Trophoblast cell (in vitro differentiated cells and primary cell): Measurements from ENCODE around the gene SVEP1.
"Not testable (repeated sequence)": the region's sequence is repeated elsewhere in the genome, so short reads cannot be mapped to it uniquely, and the experiment has no call there.

ENCODE experiments used
- DNase-seq, 2 donors: peaks; one replicate each; pipeline ENCODE4 v3.0.0-alpha.2; 2016
- H2AFZ ChIP-seq: 2 replicates; pipeline ENCODE4 v1.6.1; 2013; ENCODE audit warnings: low read length, moderate library complexity, mild to moderate bottlenecking; ENCODE audit not compliant: insufficient read depth, poor library complexity
- H2AK5ac ChIP-seq: 2 replicates; pipeline ENCODE4 v1.6.1; 2013; ENCODE audit warnings: mild to moderate bottlenecking, low read length
- H2BK120ac ChIP-seq: 2 replicates; pipeline ENCODE4 v1.6.1; 2013; ENCODE audit warnings: low read length, mild to moderate bottlenecking, moderate library complexity; ENCODE audit not compliant: insufficient read depth, poor library complexity
- H2BK12ac ChIP-seq: 2 replicates; pipeline ENCODE4 v1.6.1; 2013; ENCODE audit warnings: mild to moderate bottlenecking, low read length, moderate library complexity
- H2BK5ac ChIP-seq: 2 replicates; pipeline ENCODE4 v1.6.1; 2013; ENCODE audit warnings: low read length, low read depth, moderate library complexity, mild to moderate bottlenecking; ENCODE audit not compliant: poor library complexity
- H3K14ac ChIP-seq: 2 replicates; pipeline ENCODE4 v1.6.1; 2013; ENCODE audit warnings: mild to moderate bottlenecking, low read length
- H3K18ac ChIP-seq: 2 replicates; pipeline ENCODE4 v1.6.1; 2013; ENCODE audit warnings: mild to moderate bottlenecking, low read length
- H3K23ac ChIP-seq: 2 replicates; pipeline ENCODE4 v1.6.1; 2013; ENCODE audit warnings: low read length
- H3K27ac ChIP-seq: 2 replicates; pipeline ENCODE4 v1.5.1; 2013; ENCODE audit warnings: low read depth, mild to moderate bottlenecking, inconsistent platforms, low read length, moderate library complexity
- H3K27me3 ChIP-seq: 2 replicates; pipeline ENCODE4 v1.6.1; 2013; ENCODE audit warnings: inconsistent platforms, mild to moderate bottlenecking, low read length, moderate library complexity; ENCODE audit not compliant: insufficient read depth
- H3K36me3 ChIP-seq, 2 experiments: 1 replicate in 1 of 2; 2 replicates in 1 of 2; pipeline ENCODE4 v1.6.1; 2013; ENCODE audit warnings: low read length in 2 of 2, mild to moderate bottlenecking in 2 of 2, moderate library complexity in 1 of 2; ENCODE audit not compliant: insufficient read depth in 2 of 2, control insufficient read depth in 1 of 2
- H3K4ac ChIP-seq: 2 replicates; pipeline ENCODE4 v1.6.1; 2013; ENCODE audit warnings: low read depth, mild to moderate bottlenecking, low read length, moderate library complexity
- H3K4me1 ChIP-seq, 2 experiments: 1 replicate in 1 of 2; 2 replicates in 1 of 2; pipeline ENCODE4 v1.6.1; 2013; ENCODE audit warnings: low read length in 2 of 2, mild to moderate bottlenecking in 2 of 2, moderate library complexity in 1 of 2; ENCODE audit not compliant: insufficient read depth in 2 of 2, control insufficient read depth in 1 of 2
- H3K4me2 ChIP-seq: 2 replicates; pipeline ENCODE4 v1.6.1; 2013; ENCODE audit warnings: inconsistent platforms, mild to moderate bottlenecking, low read length, moderate library complexity
- H3K4me3 ChIP-seq: 2 replicates; pipeline ENCODE4 v1.5.1; 2013; ENCODE audit warnings: mild to moderate bottlenecking, low read depth, low read length, inconsistent platforms
- H3K79me1 ChIP-seq: one replicate; pipeline ENCODE4 v1.6.1; 2013; ENCODE audit warnings: low read length
- H3K79me2 ChIP-seq: 2 replicates; pipeline ENCODE4 v1.6.1; 2013; ENCODE audit warnings: low read length, mild to moderate bottlenecking; ENCODE audit not compliant: control insufficient read depth, insufficient read depth, poor library complexity
- H3K9ac ChIP-seq: 2 replicates; pipeline ENCODE4 v1.6.1; 2013; ENCODE audit warnings: mild to moderate bottlenecking, low read length
- H3K9me3 ChIP-seq: 2 replicates; pipeline ENCODE4 v1.6.1; 2013; ENCODE audit warnings: low read depth, mild to moderate bottlenecking, control low read depth, inconsistent platforms, low read length; ENCODE audit not compliant: insufficient read depth
- H4K12ac ChIP-seq: 2 replicates; pipeline ENCODE4 v1.6.1; 2013; ENCODE audit warnings: low read depth, mild to moderate bottlenecking, low read length, moderate library complexity
- H4K8ac ChIP-seq: 2 replicates; pipeline ENCODE4 v1.6.1; 2013; ENCODE audit warnings: low read depth, mild to moderate bottlenecking, low read length, moderate library complexity
- H4K91ac ChIP-seq: one replicate; pipeline ENCODE4 v1.6.1; 2013; ENCODE audit warnings: low read depth, mild to moderate bottlenecking, low read length, moderate library complexity
- WGBS: extraction: QIAGEN DNeasy Blood & Tissue Kit; methylation state at CpG from one replicate; pipeline ENCODE4 v1.1.7; 2013; ENCODE audit warnings: missing lambda C conversion rate; ENCODE audit not compliant: insufficient read length, insufficient coverage; ENCODE audit errors: extremely low coverage; 5-methylcytosine and 5-hydroxymethylcytosine counted together

SVEP1 gene

DNA sequence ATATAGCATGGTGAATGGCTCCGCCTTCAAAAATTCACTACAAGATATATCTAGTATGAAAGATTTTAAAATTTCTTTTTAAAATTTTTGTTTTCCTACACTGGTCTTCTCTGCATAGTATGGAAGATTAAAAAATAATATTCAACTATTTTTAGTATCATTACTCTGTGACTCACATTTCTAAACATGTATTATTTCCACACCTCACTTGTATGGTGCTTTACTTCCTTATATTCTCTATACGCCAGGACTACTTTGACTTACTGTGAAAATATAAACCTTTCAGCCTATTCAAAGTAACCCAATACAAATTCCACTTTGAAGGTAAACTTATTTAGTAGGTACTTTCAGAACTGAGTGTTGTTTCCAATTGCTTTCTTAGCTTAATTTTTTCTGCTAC lies 215.1 kb downstream of the SVEP1 start:
- Histone ChIP-seq H3K14ac (no peak overlapping the region), H3K4me1 (no peaks in the 10 kb centered on the region), H3K9ac (no peak overlapping the region), H2AK5ac (no peak overlapping the region), H4K8ac (no peak overlapping the region), H3K23ac (no peak overlapping the region), H3K9me3 (no peaks in the 10 kb centered on the region), H2BK120ac (no peak overlapping the region), H3K4ac (no peak overlapping the region), H3K79me2 (no peaks in the 10 kb centered on the region), H3K4me2 (no peak overlapping the region), H2AFZ (no peak overlapping the region), H3K27me3 (no peaks in the 10 kb centered on the region), H3K27ac (no peak overlapping the region), H3K79me1 (no peaks in the 10 kb centered on the region), H2BK5ac (no peak overlapping the region), H4K12ac (no peak overlapping the region), H3K18ac (no peak overlapping the region), H4K91ac (no peak overlapping the region), H3K36me3 (peaks cover 0 to 3% of the 10 kb centered on the region in 2 experiments), H3K4me3 (no peak overlapping the region), H2BK12ac (no peak overlapping the region)
- DNase-seq, result no peak
- WGBS, result no CpG with 5 or more reads among the region's 2 CpGs

- H4K8ac ChIP-seq, H3K4me3 ChIP-seq, H3K4me2 ChIP-seq, H2BK12ac ChIP-seq, H3K9me3 ChIP-seq, H4K12ac ChIP-seq, H2BK5ac ChIP-seq, H3K79me2 ChIP-seq, H3K18ac ChIP-seq, H3K36me3 ChIP-seq, H2AK5ac ChIP-seq, H3K4me1 ChIP-seq, H3K23ac ChIP-seq, H2AFZ ChIP-seq, H3K4ac ChIP-seq, H4K91ac ChIP-seq, H3K9ac ChIP-seq, H3K27me3 ChIP-seq, H2BK120ac ChIP-seq, H3K27ac ChIP-seq, H3K14ac ChIP-seq, H3K79me1 ChIP-seq, DNase-seq: not testable (repeated sequence)
- no CpG with 5 or more reads among the region's 2 CpGs for WGBS
Observed at GRCh38 chr9:110358992-110359391, 220.5 kb downstream of the SVEP1 start.

DNA sequence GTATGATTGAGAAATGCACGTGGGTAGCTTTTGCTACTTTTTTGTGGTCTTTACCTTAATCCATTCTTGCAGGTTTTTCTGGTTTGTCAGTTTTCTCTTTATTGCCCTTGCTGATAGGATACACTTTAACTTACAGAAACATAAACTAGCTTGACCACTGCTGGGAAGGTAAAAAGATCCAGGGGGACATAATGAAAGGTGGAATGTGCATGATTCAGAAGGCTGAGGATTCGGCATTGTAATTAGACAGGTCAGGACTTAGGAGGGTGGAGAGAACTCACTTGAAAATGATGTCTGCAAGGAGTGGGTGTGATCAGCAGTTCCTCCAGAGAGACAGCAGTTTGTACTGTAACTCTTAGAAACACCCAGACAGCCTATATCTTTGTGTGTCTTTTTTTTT lies 222.0 kb downstream of the SVEP1 start:
- Histone ChIP-seq H3K9ac (no peak overlapping the region), H2BK120ac (no peak overlapping the region), H3K4me1 (no peaks in the 10 kb centered on the region), H3K4me2 (no peak overlapping the region), H3K79me2 (no peaks in the 10 kb centered on the region), H2BK12ac (no peak overlapping the region), H3K4me3 (no peak overlapping the region), H4K8ac (no peak overlapping the region), H3K9me3 (no peaks in the 10 kb centered on the region), H2AK5ac (no peak overlapping the region), H4K12ac (no peak overlapping the region), H3K18ac (no peak overlapping the region), H3K4ac (no peak overlapping the region), H3K79me1 (no peaks in the 10 kb centered on the region), H4K91ac (no peak overlapping the region), H3K14ac (no peak overlapping the region), H2AFZ (no peak overlapping the region), H3K36me3 (no peaks in the 10 kb centered on the region), H2BK5ac (no peak overlapping the region), H3K27me3 (no peaks in the 10 kb centered on the region), H3K27ac (no peak overlapping the region), H3K23ac (no peak overlapping the region)
- WGBS, result no CpG with 5 or more reads among the region's 2 CpGs
- peak in 1 of 2 donors; percentile 17 for DNase-seq

DNA sequence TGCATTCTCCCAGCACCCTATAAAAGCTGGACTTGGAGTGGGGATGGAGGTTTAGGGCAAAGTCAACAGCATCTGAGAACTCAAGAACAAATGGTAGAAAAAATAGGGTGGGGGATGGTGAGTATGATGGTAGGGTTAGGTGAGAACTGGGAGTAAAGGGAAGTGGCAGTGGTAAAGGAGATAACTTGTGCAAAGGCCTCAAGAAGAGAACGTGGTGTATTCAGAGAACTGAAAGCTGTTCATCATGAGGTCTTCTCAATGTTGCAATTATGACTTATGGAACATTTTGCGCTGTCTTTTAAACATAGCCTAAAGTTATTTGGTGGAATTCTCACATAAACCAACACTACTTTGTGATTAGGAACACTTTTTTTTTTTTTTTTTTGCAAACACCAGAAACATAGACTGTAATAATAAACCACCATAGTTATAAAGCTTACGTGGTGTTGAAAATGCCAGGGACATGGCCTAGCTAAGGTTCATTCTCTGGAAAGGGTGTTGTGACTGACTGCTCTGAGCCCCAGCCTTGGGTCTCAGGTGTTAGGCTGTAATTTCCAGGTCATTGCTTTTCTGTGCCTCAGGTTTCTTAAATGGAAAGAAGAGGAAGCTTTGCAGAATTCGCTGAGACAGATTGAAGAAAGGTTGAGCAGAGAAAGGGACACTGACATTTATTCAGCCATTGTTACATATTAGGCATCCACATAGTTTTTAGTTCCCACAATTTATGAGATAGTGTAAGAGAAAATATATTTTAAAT lies 222.7 kb downstream of the SVEP1 start:
- no peak overlapping the region for H3K4me2 ChIP-seq
- no peak overlapping the region for H2BK12ac ChIP-seq
- H3K36me3 ChIP-seq, result no peaks in the 10 kb centered on the region
- H3K27me3 ChIP-seq, result no peaks in the 10 kb centered on the region
- no CpG with 5 or more reads among the region's 4 CpGs for WGBS
- no peak overlapping the region for H3K4ac ChIP-seq
- H3K18ac ChIP-seq, result no peak overlapping the region
- H4K8ac ChIP-seq, result no peak overlapping the region
- no peaks in the 10 kb centered on the region for H3K79me2 ChIP-seq
- no peak overlapping the region for H3K4me3 ChIP-seq
- H3K4me1 ChIP-seq, result no peaks in the 10 kb centered on the region
- H4K12ac ChIP-seq, result no peak overlapping the region
- no peak overlapping the region for H2BK5ac ChIP-seq
- no peak for DNase-seq
- no peak overlapping the region for H3K14ac ChIP-seq
- H2BK120ac ChIP-seq, result no peak overlapping the region
- no peak overlapping the region for H4K91ac ChIP-seq
- no peaks in the 10 kb centered on the region for H3K9me3 ChIP-seq
- no peak overlapping the region for H2AFZ ChIP-seq
- H3K23ac ChIP-seq, result no peak overlapping the region
- no peaks in the 10 kb centered on the region for H3K79me1 ChIP-seq
- H3K9ac ChIP-seq, result no peak overlapping the region
- H3K27ac ChIP-seq, result no peak overlapping the region
- H2AK5ac ChIP-seq, result no peak overlapping the region
